Cardiac septum (tissue), 1 donor: ENCODE results near the gene LBH. TPM values are rescaled to one million over a fixed set of nuclear protein-coding genes. Genes with fewer than 3 reads are reported as not detected.

ENCODE experiments used
- DNase-seq: peaks from one replicate; pipeline ENCODE4 v3.0.0-alpha.2; 2020; ENCODE audit warnings: low spot score
- intact Hi-C: fragments of 100-400 bp; cut with DNase I; formaldehyde crosslinking; loops from one replicate; pipeline ENCODE4 v1.14.0; 2022
- total RNA-seq: library from RNA; stranded (reverse); fragmentation: NEBNext Ultra II Directional; extraction: Animal tissue kit (Norgen Biotek cat#: 25700); gene quantifications from one replicate; pipeline ENCODE4 v1.2.1, GENCODE V29; 2021
- donor health status: DM: no; HTN: no; CAD: no.

The LBH gene
- total RNA-seq, 1 donor from 2014 or later: 208 TPM

- DNase-seq: no peak
- intact Hi-C loops: no loop called here
These were observed 56.0 kb downstream of the LBH start for GRCh38 chr2:30287190-30287840.

- DNase-seq: no peak
- intact Hi-C loops: no loop called here
These were observed 56.7 kb downstream of the LBH start for GRCh38 chr2:30287857-30288513.

GRCh38 chr2:30288561-30288960 is 57.2 kb downstream of the LBH start:
- intact Hi-C loops: no loop called here
- DNase-seq: no peak

GRCh38 chr2:30293303-30293921 is 62.1 kb downstream of the LBH start:
- intact Hi-C loops: no loop called here
- DNase-seq: peak; percentile 61

- DNase-seq: peak; percentile 12
- intact Hi-C loops: no loop called here
These were observed 62.8 kb downstream of the LBH start for GRCh38 chr2:30294133-30294532.

DNA sequence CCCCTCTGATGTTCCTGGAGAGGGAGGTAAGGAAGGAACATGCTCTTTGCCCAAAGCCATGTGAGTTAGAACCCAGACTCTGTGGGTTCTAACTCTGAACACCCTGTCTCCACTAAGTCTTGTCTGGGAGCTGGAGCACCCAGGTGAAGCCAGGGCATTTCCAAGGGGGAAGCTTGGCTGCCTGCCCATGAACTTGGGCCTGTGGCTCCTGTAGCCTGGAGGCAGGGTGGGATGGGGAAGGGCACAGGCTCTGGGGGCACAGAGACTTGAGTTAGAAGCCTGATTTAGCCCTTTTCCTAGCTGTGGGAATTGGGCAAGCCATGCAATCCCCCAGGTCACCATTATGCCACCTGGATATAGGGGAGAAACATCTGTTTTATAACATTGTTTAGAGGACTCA is 65.2 kb downstream of the LBH start:
- intact Hi-C loops: no loop called here
- peak; percentile 56 for DNase-seq

DNA sequence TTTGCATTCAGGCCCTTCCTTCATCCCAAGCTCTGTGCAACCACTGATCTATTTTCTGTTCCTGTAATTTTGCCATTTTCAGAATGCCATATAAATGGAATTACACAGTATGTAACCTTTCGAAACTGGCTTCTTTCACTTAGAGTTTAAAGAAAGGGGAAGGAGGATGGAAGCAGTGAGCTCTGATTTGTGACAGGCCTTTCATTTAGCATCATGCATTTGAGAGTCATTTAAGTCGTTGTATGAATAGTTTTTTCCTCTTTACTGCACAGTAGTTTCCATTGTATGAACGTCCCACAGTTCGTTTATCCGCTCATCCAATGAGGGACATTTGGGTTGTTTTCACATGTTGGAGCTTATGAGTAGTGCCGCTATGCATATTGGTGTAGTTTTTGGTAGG is 67.0 kb downstream of the LBH start:
- intact Hi-C loops: no loop called here
- no peak for DNase-seq

- peak; percentile 46 for DNase-seq
- intact Hi-C loops: loop anchor here (2.0 to 5.0 kb wide), 3 partner anchors 88 to 392 kb away; no protein-coding TSS in a partner anchor
These were observed 68.8 kb downstream of the LBH start for GRCh38 chr2:30300122-30300455.

GRCh38 chr2:30300456-30301221 is 69.3 kb downstream of the LBH start:
- intact Hi-C loops: loop anchor here (2.0 to 5.0 kb wide), 3 partner anchors 88 to 392 kb away; no protein-coding TSS in a partner anchor
- peak; percentile 74 for DNase-seq

- peak; percentile 39 for DNase-seq
- intact Hi-C loops: loop anchor here (2.0 to 5.0 kb wide), 3 partner anchors 89 to 391 kb away; no protein-coding TSS in a partner anchor
These were observed 70.2 kb downstream of the LBH start for GRCh38 chr2:30301551-30301950.

DNA sequence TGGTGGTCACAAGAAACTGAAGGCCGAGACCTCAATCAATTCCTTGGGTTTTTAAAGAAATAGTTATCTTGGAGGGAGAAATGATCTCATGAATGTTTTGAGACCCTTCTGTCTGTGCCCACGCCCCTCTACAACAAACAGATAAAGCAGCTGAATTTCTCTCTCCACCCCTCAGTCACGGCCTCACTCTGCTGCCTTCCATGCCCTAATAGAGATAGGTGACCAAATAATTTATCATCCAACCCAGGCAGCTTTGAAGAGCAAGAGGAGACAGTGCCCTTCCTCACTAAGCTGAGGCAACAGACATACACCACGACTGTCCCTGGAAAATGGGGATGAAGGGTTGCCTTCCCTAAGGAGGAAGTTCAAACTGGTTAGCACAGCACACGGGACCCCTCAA is 71.2 kb downstream of the LBH start:
- intact Hi-C loops: loop anchor here (5.0 kb wide), 2 partner anchors 90 to 390 kb away; no protein-coding TSS in a partner anchor
- DNase-seq: no peak

DNA sequence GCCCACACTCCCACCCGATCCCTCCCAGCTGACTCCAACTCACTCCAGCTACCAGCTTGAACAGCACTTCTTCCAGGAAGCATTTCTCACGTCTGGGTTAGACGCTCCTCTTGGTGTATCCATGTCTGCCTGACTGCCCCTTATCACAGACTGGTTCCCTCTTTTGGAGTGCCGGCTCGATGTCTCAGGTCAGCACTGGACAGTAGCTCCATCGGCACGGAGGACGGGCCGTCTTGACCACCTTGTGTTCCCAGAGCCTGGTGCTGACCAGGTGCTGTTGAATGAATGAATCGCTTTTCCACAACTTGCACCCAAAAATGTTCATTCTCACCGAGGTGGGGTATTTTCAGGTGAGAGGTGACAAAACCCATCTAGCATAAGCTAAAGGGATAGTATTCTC is 71.8 kb downstream of the LBH start:
- no peak for DNase-seq
- intact Hi-C loops: loop anchor here (5.0 kb wide), 2 partner anchors 91 to 389 kb away; no protein-coding TSS in a partner anchor

GRCh38 chr2:30305235-30305634 is 73.9 kb downstream of the LBH start:
- no peak for DNase-seq
- intact Hi-C loops: no loop called here

- no peak for DNase-seq
- intact Hi-C loops: no loop called here
These were observed 75.2 kb downstream of the LBH start for GRCh38 chr2:30306522-30306921.

- intact Hi-C loops: no loop called here
- no peak for DNase-seq
These were observed 76.9 kb downstream of the LBH start for GRCh38 chr2:30308280-30308679.

Other genes starting within 250 kb of the LBH start
- 67.8 TPM for gene YPEL5, start 84.5 kb upstream of the LBH start, total RNA-seq
- 39.9 TPM for gene LCLAT1, start 215.7 kb downstream of the LBH start, total RNA-seq